ENCODE measurements around the gene NUDT8.
"Not testable (repeated sequence)": the region's sequence is repeated elsewhere in the genome, so short reads cannot be mapped to it uniquely, and the experiment has no call there.

Gene NUDT8

GRCh38 chr11:67642173-67643120 is 12.7 kb upstream of the NUDT8 start:
- no peak for DNase-seq (ENCODE audit: low read depth in 2 of 2)

DNA sequence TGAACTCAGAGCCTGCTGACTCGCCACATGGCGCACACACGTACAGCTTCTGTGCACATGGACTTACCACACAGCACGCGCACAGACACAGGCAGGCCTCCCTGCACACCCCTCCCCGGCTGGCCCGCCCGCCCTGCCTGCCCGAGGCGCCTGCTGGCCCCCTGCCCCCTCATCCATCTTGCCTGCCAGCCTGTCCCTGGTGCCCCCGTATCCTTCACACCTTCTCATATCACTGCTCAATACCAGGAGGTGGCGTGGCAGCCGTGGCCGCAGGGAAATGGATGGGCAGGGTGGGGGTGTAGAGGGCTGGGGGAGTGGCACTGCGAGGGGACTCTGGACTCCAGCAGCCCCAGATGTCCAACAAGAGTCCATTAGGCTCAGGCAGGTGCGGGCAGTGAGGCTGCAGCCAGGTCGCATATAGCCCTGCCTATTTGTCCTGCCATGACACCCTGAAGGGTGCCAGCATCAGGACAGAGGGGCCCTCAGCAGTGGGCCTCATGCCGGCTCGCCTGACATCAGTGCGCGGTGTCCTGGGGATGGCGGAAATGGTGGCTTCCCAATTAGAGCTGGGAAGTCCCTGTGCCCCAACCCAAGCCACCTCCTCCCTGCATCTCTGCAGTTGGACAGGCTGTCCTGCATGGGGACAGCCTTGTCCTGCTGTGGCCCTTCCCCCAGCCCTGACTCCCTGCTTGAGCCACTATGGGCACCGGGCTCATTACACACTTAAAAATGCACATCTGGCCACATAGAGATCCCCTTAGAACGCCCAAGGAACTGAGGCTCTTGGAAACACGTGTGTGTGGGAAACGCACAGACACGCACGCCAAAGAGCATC is 11.8 kb upstream of the NUDT8 start:
- no peak for DNase-seq (ENCODE audit: low read depth in 2 of 2)

GRCh38 chr11:67640758-67641337 is 11.1 kb upstream of the NUDT8 start:
- DNase-seq (ENCODE audit: low read depth in 2 of 2): no peak

DNA sequence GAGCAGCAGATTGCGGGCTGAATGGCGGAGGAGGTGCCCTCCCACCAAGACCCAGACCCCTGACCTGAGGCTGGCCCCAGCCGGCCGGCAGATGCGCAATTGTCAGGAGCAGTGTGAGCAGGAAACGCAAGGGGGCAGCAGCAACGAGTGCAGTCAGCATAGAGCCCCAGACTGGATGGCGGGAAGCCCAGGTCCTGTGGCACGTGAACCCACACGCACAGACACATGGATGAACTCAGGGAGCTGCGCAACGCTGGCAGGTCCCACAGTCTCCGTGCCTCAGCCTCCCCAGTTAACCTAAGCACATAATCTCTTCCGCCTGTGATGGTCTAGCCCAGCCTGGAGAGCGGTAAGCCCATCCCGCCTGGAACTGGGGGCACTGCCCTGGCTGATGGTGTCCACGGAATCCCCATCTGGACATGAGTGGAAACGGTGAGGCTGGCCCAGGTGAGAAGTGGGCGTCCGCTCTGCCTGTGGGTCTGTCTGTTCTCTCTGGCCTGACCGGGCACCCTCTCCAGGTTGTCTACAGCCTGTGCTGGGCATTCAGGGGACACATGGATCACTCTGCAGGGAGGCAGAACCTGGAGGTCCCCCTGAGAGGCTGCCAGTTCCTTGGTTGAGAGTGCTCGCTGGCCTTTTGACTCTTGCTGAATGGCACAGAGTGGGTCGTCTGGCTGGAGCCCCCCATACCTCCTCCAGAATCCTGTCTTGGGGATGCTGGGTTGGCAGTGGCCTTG is 10.5 kb upstream of the NUDT8 start:
- DNase-seq (ENCODE audit: low read depth in 2 of 2): peak in 1 of 2 donors; percentile 27

DNA sequence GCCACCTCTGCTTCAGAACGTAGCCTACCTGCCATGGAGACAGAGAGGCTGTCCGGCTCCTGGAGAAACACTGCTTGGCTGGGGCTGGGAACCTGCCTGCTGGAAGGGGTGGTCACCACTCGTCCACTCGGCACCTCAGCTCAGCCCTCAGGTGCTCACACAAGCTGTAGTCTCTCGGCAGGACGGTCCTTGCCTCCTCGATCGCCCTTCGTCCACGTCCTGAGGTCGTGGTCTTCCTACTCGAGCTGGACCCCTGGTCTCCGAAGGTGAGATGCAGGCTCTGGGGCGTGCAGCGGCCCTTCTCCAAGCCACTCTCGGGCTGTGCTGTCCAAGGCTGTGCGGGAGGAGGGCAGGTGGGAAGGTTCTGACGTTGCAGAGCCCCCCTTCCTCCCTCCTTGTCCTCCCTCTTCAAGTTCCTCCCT is 9.7 kb upstream of the NUDT8 start, which contains the start of gene TBX10:
TBX10 (minus strand) TSS at position 326 of the 422 bp plus-strand sequence; CDS start at position 35, 291 bp downstream.
- DNase-seq (ENCODE audit: low read depth in 2 of 2): no peak

GRCh38 chr11:67638535-67639437 is 9.0 kb upstream of the NUDT8 start:
- DNase-seq (ENCODE audit: low read depth in 2 of 2): no peak

DNA sequence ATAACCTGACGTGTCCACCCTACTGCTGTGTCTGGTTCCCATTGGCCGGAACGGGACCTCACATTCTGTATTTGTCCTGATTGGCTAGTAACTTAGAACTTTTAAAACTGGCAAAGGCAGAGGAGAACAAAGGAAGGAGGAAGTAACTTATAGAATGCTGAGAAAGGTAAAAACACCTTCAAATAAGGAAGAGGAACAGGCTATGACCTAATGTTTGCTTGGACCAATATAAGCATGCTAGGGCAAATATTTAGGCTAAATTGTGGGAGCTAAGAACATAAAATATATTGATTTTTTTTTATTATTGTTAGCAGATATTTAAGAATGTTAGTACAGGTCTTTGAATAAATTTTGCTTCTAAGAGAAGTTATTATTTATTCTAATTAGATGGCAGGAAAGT is 7.7 kb upstream of the NUDT8 start:
- not testable (repeated sequence) for DNase-seq (ENCODE audit: low read depth in 2 of 2)

- no peak for DNase-seq (ENCODE audit: low read depth in 2 of 2)
These were observed 7.2 kb upstream of the NUDT8 start for GRCh38 chr11:67636962-67637361.

DNA sequence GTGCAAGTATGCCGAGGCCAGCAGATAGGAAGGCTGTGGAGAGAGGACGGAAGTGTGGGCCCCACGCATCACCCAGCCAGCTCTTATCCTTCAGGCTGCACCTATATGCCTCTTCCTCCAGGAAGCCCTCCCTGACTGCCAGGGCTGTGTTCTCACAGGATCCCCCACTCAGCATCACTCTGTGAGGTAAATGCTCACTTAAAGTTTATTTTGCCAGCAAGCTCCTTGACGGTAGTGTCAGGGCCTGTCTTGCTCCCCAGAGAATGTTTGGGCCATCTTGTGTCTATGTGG is 5.4 kb upstream of the NUDT8 start:
- no peak for DNase-seq (ENCODE audit: low read depth in 2 of 2)

- no peak for DNase-seq (ENCODE audit: low read depth in 2 of 2)
These were observed 4.9 kb upstream of the NUDT8 start for GRCh38 chr11:67634366-67635230.

- no peak for DNase-seq (ENCODE audit: low read depth in 2 of 2)
These were observed 4.1 kb upstream of the NUDT8 start for GRCh38 chr11:67633758-67634365.

GRCh38 chr11:67632982-67633755 is 3.4 kb upstream of the NUDT8 start:
- DNase-seq (ENCODE audit: low read depth in 2 of 2): no peak

GRCh38 chr11:67632175-67632981 is 2.6 kb upstream of the NUDT8 start:
- DNase-seq (ENCODE audit: low read depth in 2 of 2): no peak

GRCh38 chr11:67631853-67632174 is 2.1 kb upstream of the NUDT8 start:
- no peak for DNase-seq (ENCODE audit: low read depth in 2 of 2)

DNA sequence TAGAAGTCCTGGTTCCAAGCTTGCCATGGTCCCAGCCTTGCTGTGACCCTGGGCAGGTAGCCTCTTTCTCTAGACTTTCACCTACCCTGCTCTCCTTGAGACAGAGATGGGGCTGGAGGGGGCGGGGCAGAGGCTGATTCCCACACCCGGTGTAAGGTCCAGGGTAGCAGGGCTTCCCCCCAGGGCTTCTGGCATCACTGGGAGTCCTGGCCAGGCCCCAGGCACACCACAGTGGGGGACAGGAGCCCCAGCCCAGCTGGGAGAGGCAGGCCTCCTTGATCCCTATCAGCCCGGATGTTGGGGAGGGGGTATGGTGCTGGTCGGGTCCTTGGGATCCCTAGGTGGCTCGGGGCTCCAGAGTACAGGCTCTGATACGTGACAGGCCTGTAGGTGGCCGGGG is 1.7 kb upstream of the NUDT8 start:
- DNase-seq (ENCODE audit: low read depth in 2 of 2): no peak

DNA sequence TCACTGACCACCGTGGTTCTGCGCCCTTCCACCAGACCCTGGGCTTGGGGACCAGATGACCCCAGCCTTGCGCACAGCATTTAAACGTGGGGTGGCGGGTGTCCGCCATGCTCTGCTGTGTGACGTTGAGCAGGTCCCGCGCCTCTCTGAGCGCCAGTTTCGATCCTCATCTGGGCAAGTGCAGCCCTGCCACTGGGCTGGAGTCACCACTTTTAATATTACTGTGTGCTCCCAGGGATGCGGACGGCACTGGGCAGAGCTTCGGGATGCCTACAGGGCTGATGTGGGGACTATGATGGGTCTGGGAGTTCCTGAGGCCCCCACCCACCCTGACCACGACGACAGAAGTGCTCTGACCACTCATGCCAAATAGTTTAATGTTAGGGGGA is 1.2 kb upstream of the NUDT8 start:
- no peak for DNase-seq (ENCODE audit: low read depth in 2 of 2)

DNA sequence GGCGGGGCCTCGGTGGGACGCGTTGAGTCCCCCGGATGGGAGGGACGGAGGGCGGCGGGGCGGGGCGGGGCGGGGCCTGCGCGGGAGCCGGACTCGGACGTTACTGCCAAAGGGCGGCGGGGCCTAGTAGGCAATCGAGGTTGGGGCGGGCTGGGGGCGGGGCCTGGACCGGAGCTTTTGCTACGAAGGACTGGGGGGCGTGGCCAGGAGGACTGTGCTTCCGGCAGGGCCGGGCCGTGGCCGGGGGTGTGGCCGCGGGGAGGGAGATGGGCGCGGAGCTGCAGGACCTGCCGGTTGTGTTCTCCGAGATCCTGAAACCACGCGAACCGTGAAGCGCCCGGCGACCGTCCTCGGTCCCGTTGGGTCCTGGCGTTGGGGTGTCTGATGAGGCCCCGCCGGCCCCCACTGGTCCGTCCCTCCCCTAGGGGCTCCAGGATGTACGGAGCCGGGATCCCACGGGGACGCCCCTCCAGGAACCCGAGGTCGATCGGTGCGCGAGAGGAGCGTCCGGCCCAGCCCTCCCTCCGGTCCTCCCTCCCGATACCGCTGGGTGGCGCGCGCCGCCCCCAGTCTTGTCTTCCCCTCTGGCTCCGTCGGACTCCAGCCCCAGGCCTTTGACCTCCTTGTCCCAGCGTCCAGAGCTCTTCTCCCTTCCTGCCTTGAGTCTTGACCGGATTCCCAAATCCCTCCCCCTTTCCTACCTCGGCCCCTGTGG is 648 bp upstream of the NUDT8 start:
- DNase-seq (ENCODE audit: low read depth in 2 of 2): peak; percentile 89 to 93

Data from stimulated activated CD8-positive, alpha-beta memory T cell treated with anti-CD3 and anti-CD28 coated beads, Interleukin-7, amount 100 ng/mL, for 4 hours (primary cell).